Measurements from ENCODE around the gene MGRN1. TPM values are rescaled to one million over a fixed set of nuclear protein-coding genes. Genes with fewer than 3 reads are reported as not detected.

MGRN1 gene
- total RNA-seq, 6 donors from 2014 or later = 49.0 to 148 (median 99.1) TPM

DNA sequence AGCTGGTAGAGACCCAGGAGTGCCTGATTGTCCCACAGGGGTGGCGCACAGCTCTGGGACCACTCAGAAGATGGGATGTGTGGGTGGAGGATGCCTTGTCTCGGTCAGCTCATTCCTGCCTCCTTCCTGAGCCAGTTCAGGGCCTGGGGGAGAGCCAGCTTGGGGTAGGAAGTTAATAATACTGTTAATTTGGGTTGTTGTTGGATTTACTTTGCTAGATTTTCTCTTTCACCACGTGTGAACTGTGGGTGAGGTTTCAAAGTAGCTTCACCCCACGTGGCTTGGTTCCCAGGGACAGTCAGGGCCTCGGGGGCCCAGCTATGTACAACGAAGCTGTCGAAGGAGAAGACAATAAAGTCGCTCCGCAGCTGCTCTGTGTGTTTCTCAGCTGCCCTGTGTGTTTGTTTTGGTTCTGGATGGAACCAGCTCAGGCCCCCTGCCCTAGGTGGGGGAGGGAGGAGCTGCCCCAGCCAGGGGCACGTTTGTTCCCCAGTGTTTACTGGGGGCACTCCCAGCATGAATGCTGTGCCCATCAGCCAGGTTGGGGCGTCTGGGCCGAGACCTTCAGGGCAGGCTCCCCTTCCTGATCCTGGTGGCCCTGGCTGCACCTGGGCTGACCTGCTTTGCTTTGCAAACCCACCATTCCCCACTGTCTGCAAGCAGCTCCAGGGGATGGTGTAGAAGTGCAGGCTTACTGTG, 71.0 kb downstream of the MGRN1 start:
- Histone ChIP-seq H3K4me3 (no peak overlapping the region), H3K9me3 (no peaks in the 10 kb centered on the region), H3K4me1 (peaks cover 17 to 34% (median 21%) of the 10 kb centered on the region in 4 donors), H3K27me3 (no peaks in the 10 kb centered on the region), H3K27ac (peak overlapping the region in 2 of 4 donors; percentile 86 to 91), H3K36me3 (peaks cover 12 to 56% (median 41%) of the 10 kb centered on the region in 4 donors)
- WGBS, 2 donors = 68 to 74% methylated on average over 8 to 10 of the region's 12 CpGs
- TF ChIP-seq, protein P1, sequence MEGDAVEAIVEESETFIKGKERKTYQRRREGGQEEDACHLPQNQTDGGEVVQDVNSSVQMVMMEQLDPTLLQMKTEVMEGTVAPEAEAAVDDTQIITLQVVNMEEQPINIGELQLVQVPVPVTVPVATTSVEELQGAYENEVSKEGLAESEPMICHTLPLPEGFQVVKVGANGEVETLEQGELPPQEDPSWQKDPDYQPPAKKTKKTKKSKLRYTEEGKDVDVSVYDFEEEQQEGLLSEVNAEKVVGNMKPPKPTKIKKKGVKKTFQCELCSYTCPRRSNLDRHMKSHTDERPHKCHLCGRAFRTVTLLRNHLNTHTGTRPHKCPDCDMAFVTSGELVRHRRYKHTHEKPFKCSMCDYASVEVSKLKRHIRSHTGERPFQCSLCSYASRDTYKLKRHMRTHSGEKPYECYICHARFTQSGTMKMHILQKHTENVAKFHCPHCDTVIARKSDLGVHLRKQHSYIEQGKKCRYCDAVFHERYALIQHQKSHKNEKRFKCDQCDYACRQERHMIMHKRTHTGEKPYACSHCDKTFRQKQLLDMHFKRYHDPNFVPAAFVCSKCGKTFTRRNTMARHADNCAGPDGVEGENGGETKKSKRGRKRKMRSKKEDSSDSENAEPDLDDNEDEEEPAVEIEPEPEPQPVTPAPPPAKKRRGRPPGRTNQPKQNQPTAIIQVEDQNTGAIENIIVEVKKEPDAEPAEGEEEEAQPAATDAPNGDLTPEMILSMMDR (IDR thresholded peaks at IDR 0.05) = no peak
- TF ChIP-seq POLR2A (IDR thresholded peaks at IDR 0.05) = no peak
- no peak for TF ChIP-seq EP300 (IDR thresholded peaks at IDR 0.05)
- no peak for TF ChIP-seq POLR2AphosphoS5 (IDR thresholded peaks at IDR 0.05)
- no peak for ATAC-seq (ENCODE audit: low FRiP score in 2 of 2)
- DNase-seq = no peak

GRCh38 chr16:4696172-4696904, 71.7 kb downstream of the MGRN1 start:
- ATAC-seq (ENCODE audit: low FRiP score in 2 of 2) = no peak
- WGBS, 2 donors = 76 to 79% methylated on average over 14 to 19 of the region's 19 CpGs

GRCh38 chr16:4696905-4697847, 72.5 kb downstream of the MGRN1 start:
- Histone ChIP-seq H3K27ac (no peak overlapping the region), H3K36me3 (peaks cover 12 to 72% (median 51%) of the 10 kb centered on the region in 4 donors), H3K4me3 (no peak overlapping the region), H3K9me3 (no peaks in the 10 kb centered on the region), H3K27me3 (no peaks in the 10 kb centered on the region), H3K4me1 (peaks cover 16 to 28% (median 19%) of the 10 kb centered on the region in 4 donors)
- TF ChIP-seq, protein P1 (IDR thresholded peaks at IDR 0.05) = no peak
- TF ChIP-seq POLR2AphosphoS5 (IDR thresholded peaks at IDR 0.05) (no peak), POLR2A (IDR thresholded peaks at IDR 0.05) (no peak), EP300 (IDR thresholded peaks at IDR 0.05) (no peak)
- no peak for DNase-seq
- WGBS, 2 donors = 80 to 90% methylated on average over 6 to 30 of the region's 33 CpGs
- no peak for ATAC-seq (ENCODE audit: low FRiP score in 2 of 2)

More at GRCh38 chr16:4696172-4696904, 71.7 kb downstream of the MGRN1 start:
- Histone ChIP-seq H3K9me3 (no peaks in the 10 kb centered on the region), H3K4me3 (no peak overlapping the region), H3K36me3 (peaks cover 12 to 63% (median 47%) of the 10 kb centered on the region in 4 donors), H3K27ac (no peak overlapping the region), H3K4me1 (peaks cover 17 to 30% (median 21%) of the 10 kb centered on the region in 4 donors), H3K27me3 (no peaks in the 10 kb centered on the region)
- peak in 1 of 2 donors; percentile 68 for DNase-seq
- TF ChIP-seq POLR2A (IDR thresholded peaks at IDR 0.05) (no peak), EP300 (IDR thresholded peaks at IDR 0.05) (no peak), POLR2AphosphoS5 (IDR thresholded peaks at IDR 0.05) (no peak)
- TF ChIP-seq, protein P1 (IDR thresholded peaks at IDR 0.05) = no peak

- H3K9me3 ChIP-seq = no peaks in the 10 kb centered on the region
- no peaks in the 10 kb centered on the region for H3K27me3 ChIP-seq
- H3K36me3 ChIP-seq = peaks cover 12 to 77% (median 52%) of the 10 kb centered on the region in 4 donors
- H3K27ac ChIP-seq = no peak overlapping the region
- no peak for TF ChIP-seq POLR2AphosphoS5 (IDR thresholded peaks at IDR 0.05)
- TF ChIP-seq POLR2A (IDR thresholded peaks at IDR 0.05) = no peak
- TF ChIP-seq, protein P1 (IDR thresholded peaks at IDR 0.05) = no peak
- no peak for TF ChIP-seq EP300 (IDR thresholded peaks at IDR 0.05)
- no peak overlapping the region for H3K4me3 ChIP-seq
- DNase-seq (no peak), ATAC-seq (ENCODE audit: low FRiP score in 2 of 2) (no peak)
- H3K4me1 ChIP-seq = peaks cover 9 to 21% (median 12%) of the 10 kb centered on the region in 4 donors
- 88% methylated on average over 8 of the region's 9 CpGs; no CpG with 5 or more reads in 1 of the 2 donors for WGBS, 2 donors
These were observed 73.2 kb downstream of the MGRN1 start for GRCh38 chr16:4697848-4698291.

Measured in upper lobe of left lung (tissue), 6 donors.